GM18511 (cell line): ENCODE results near the gene QRICH2.
"Not testable (repeated sequence)": the region's sequence is repeated elsewhere in the genome, so short reads cannot be mapped to it uniquely, and the experiment has no call there.

ENCODE experiments used
- ATAC-seq: cut with Tn5 transposase; IDR thresholded peaks from one replicate; pipeline ENCODE4 v1.9.1; 2021; ENCODE audit warnings: mild to moderate bottlenecking, moderate library complexity; ENCODE audit not compliant: unreplicated experiment

The QRICH2 gene

GRCh38 chr17:76225373-76226086 lies 82.5 kb downstream of the QRICH2 start:
- ATAC-seq: not testable (repeated sequence)
